ENCODE results near the gene SPACA6. TPM values are rescaled to one million over a fixed set of nuclear protein-coding genes. Genes with fewer than 3 reads are reported as not detected.
"Not testable (repeated sequence)": the region's sequence is repeated elsewhere in the genome, so short reads cannot be mapped to it uniquely, and the experiment has no call there.

SPACA6 gene, protein sequence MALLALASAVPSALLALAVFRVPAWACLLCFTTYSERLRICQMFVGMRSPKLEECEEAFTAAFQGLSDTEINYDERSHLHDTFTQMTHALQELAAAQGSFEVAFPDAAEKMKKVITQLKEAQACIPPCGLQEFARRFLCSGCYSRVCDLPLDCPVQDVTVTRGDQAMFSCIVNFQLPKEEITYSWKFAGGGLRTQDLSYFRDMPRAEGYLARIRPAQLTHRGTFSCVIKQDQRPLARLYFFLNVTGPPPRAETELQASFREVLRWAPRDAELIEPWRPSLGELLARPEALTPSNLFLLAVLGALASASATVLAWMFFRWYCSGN
- 10 to 100 TPM; 24.6 to 47.7 TPM for total RNA-seq

DNA sequence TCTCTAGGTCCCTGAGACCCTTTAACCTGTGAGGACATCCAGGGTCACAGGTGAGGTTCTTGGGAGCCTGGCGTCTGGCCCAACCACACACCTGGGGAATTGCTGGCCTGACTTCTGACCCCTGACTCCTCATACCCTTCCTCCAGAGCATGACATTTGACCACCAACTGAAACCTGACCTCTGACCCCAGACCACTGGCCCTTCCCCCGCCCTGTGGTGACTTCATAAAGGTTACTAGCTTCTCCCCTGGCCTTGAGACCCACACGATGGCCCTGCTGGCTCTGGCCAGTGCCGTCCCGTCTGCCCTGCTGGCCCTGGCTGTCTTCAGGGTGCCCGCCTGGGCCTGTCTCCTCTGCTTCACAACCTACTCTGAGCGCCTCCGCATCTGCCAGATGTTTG, at the start of gene SPACA6:
TSS of gene SPACA6 (plus strand) at position 71 of the 400 bp plus-strand sequence. CDS start at position 268, 197 bp downstream.
- Histone ChIP-seq H3K36me3 (no peaks in the 10 kb centered on the region), H3K9me3 (no peaks in the 10 kb centered on the region), H3K27ac (peak within 1 kb of the TSS in 1 of 2 donors; percentile 98), H3K4me3 (no peak within 1 kb of the TSS), H3K4me1 (replicated peaks) (peaks cover 7% of the 10 kb centered on the region), H3K27me3 (replicated peaks; ENCODE audit: insufficient read depth) (no peaks in the 10 kb centered on the region)
- WGBS, result 68% methylated on average over 8 of the region's 8 CpGs
- DNase-seq (ENCODE audit: low spot score), result no peak
- TF ChIP-seq, protein P1, sequence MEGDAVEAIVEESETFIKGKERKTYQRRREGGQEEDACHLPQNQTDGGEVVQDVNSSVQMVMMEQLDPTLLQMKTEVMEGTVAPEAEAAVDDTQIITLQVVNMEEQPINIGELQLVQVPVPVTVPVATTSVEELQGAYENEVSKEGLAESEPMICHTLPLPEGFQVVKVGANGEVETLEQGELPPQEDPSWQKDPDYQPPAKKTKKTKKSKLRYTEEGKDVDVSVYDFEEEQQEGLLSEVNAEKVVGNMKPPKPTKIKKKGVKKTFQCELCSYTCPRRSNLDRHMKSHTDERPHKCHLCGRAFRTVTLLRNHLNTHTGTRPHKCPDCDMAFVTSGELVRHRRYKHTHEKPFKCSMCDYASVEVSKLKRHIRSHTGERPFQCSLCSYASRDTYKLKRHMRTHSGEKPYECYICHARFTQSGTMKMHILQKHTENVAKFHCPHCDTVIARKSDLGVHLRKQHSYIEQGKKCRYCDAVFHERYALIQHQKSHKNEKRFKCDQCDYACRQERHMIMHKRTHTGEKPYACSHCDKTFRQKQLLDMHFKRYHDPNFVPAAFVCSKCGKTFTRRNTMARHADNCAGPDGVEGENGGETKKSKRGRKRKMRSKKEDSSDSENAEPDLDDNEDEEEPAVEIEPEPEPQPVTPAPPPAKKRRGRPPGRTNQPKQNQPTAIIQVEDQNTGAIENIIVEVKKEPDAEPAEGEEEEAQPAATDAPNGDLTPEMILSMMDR (IDR thresholded peaks at IDR 0.05), result no peak
- TF ChIP-seq POLR2AphosphoS5 (IDR thresholded peaks at IDR 0.05) (no peak), POLR2A (IDR thresholded peaks at IDR 0.05) (no peak)
- intact Hi-C loops (cut with DNase I), result loop anchor here (5.0 kb wide), 1 partner anchor 101 kb away; no protein-coding TSS in a partner anchor

DNA sequence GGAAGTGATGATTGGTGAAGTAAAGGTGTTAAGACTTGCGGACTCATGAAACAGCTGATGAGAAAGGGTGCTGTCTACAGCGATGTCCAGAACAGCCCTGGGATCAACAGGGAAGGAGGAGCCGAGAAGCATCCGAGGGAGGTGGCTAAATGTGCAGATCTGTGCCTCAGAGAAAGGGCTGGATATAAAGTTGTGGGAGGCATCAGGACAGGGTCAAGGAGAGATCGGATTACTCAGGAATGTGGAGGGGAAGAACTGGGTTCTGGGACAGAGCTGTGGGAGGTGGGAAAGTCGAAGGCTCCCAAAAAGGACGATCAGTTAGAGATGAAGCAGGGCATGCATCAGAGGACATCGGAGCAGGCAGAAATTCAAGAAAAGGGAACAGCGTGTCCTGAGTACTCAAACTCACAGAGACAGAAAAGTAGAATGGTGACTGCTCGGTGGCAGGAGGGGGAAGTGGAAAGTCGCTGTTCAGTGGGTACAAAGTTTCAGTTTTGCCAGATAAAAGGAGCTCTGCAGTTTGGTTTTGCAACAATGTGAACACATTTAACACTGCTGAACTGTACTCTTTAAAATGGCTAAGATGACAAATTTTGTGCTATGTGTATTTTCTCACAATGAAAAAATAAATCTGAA, 48.4 kb upstream of the SPACA6 start:
- Histone ChIP-seq H3K36me3 (no peaks in the 10 kb centered on the region), H3K4me1 (replicated peaks) (no peaks in the 10 kb centered on the region), H3K4me3 (no peak overlapping the region), H3K27me3 (replicated peaks; ENCODE audit: insufficient read depth) (peaks cover 2% of the 10 kb centered on the region), H3K9me3 (no peaks in the 10 kb centered on the region), H3K27ac (no peak overlapping the region)
- TF ChIP-seq POLR2AphosphoS5 (IDR thresholded peaks at IDR 0.05) (no peak), POLR2A (IDR thresholded peaks at IDR 0.05) (no peak)
- TF ChIP-seq, protein P1 (IDR thresholded peaks at IDR 0.05), result no peak
- DNase-seq (ENCODE audit: low spot score), result no peak
- 26% methylated on average over 11 of the region's 11 CpGs for WGBS
- intact Hi-C loops (cut with DNase I), result no loop called here

DNA sequence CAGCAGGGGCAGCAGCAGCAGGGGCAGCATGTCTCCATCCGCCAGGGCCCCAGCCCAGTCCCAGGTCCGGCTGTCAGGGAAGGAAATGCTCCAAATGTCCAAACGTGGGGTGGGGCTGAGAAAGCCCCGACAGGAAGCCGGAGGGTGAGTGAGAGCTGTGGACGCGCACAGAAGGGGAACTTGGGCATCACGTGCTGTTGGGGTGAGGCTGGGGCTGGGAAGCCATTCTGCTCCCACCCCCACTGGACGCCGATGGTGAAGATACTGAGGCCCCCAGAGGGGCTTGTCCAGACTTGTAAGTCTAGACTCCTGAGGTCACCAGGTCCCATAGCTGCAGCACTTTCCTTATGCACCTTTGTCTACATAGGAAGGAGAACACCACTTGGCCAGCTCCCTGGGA, 46.4 kb upstream of the SPACA6 start, which contains the start of gene SIGLEC14:
TSS of gene SIGLEC14 (minus strand) at position 96 of the 400 bp plus-strand sequence. CDS start at position 30, 66 bp downstream.
- H3K27ac ChIP-seq; H3K9me3 ChIP-seq; intact Hi-C loops (cut with DNase I); DNase-seq (ENCODE audit: low spot score); H3K4me1 ChIP-seq (replicated peaks); H3K27me3 ChIP-seq (replicated peaks; ENCODE audit: insufficient read depth); H3K36me3 ChIP-seq; H3K4me3 ChIP-seq: not testable (repeated sequence)
- 22% methylated on average over 7 of the region's 10 CpGs for WGBS

DNA sequence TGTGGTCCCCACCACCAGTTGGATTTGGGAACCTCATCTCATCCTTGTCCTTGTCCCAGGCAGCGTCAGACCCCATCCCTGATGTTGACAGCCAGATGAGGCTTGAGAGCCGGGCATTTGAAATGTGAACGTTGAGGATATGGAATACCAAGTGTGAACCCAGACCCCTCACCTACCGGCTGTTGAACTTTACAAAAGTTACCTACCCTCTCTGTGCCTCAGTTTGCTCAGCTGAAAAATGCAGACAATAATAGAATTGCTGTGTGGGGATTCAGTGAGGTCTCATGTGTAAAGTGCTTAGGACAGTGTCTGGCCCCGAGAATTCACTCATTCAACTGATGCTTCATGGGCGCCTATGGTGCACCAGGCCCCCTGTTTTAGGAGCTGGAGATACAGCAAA, 45.8 kb upstream of the SPACA6 start:
- 96% methylated on average over 6 of the region's 6 CpGs for whole genome bisulfite sequencing

DNA sequence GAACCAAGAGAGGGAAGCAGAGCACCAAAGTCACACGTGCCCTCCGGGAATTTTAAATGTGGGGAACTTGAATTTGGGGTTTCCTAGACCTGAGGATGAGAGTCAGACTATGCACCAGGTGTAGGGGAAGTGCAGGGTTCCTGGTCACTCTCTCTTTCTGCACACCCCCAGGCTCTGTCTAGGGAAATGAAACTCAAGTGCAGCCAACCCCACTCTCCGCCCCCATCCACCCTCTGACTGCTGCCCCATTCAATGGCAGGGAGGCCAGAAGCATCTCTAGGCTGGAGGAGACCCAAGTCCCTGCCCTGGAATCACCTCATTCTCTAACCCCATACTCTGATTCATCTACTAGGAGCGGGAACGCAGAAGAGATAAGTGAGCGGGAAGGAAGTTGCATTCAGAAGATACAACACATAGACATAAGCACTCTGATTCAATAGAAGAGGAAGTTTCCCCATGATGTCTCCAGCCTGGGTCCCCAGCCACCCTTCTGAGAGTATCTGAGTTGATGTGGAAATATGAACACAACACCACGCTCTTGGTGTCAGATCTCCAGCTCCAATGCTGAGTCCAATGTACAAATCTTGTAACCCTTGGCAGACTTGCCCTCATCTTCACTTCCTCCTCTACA, 41.8 kb upstream of the SPACA6 start:
- TF ChIP-seq POLR2A (IDR thresholded peaks at IDR 0.05), result no peak
- no peak for TF ChIP-seq POLR2AphosphoS5 (IDR thresholded peaks at IDR 0.05)
- TF ChIP-seq, protein P1 (IDR thresholded peaks at IDR 0.05), result no peak
- no peaks in the 10 kb centered on the region for H3K9me3 ChIP-seq

More for the DNA sequence above, 45.8 kb upstream of the SPACA6 start:
- DNase-seq (ENCODE audit: low spot score), result no peak
- Histone ChIP-seq H3K4me3 (no peak overlapping the region), H3K9me3 (no peaks in the 10 kb centered on the region), H3K4me1 (replicated peaks) (no peaks in the 10 kb centered on the region), H3K36me3 (no peaks in the 10 kb centered on the region), H3K27me3 (replicated peaks; ENCODE audit: insufficient read depth) (peaks cover 2% of the 10 kb centered on the region), H3K27ac (no peak overlapping the region)
- no peak for TF ChIP-seq POLR2AphosphoS5 (IDR thresholded peaks at IDR 0.05)
- no peak for TF ChIP-seq POLR2A (IDR thresholded peaks at IDR 0.05)
- TF ChIP-seq, protein P1 (IDR thresholded peaks at IDR 0.05), result no peak
- intact Hi-C loops (cut with DNase I), result no loop called here

More for the DNA sequence above, 41.8 kb upstream of the SPACA6 start:
- no peaks in the 10 kb centered on the region for H3K4me1 ChIP-seq (replicated peaks)
- H3K36me3 ChIP-seq, result no peaks in the 10 kb centered on the region
- H3K4me3 ChIP-seq, result no peak overlapping the region
- 71% methylated on average over 7 of the region's 7 CpGs for WGBS
- H3K27me3 ChIP-seq (replicated peaks; ENCODE audit: insufficient read depth), result peaks cover 2% of the 10 kb centered on the region
- no peak overlapping the region for H3K27ac ChIP-seq
- no peak for DNase-seq (ENCODE audit: low spot score)
- intact Hi-C loops (cut with DNase I), result no loop called here

All from prostate gland (tissue), 2 donors.